HEK293 (cell line): ENCODE data around the gene CEP85L.

Source experiments
- CTCF ChIA-PET: fragments of 350-600 bp; formaldehyde crosslinking; extraction: SDS; loops from one replicate; lab custom pipeline; 2021; ENCODE audit warnings: antibody characterized with exemption; lab: Yijun Ruan, JAX
- POLR2A ChIA-PET: fragments of 300-600 bp; formaldehyde crosslinking; extraction: SDS; loops from one replicate; lab custom pipeline; 2020; ENCODE audit warnings: antibody characterized with exemption, inconsistent platforms; lab: Yijun Ruan, JAX
- H3K27ac ChIP-seq: fragments of 200-500 bp; sonication (Bioruptor generic); 2 replicates; pipeline ENCODE4 v1.5.1; 2014; ENCODE audit warnings: low read depth, low read length, control low read depth, inconsistent platforms; ENCODE audit errors: extremely low read depth
- H3K36me3 ChIP-seq, 2 experiments: fragments of 200-500 bp in 1 of 2; sonication (Bioruptor generic) in 1 of 2; 1 replicate in 1 of 2; 2 replicates in 1 of 2; pipeline ENCODE4 v1.5.1; 2014 to 2017; ENCODE audit warnings: inconsistent platforms in 2 of 2, low read length in 2 of 2; ENCODE audit not compliant: control insufficient read depth in 2 of 2, insufficient read depth in 1 of 2
- H3K4me1 ChIP-seq: fragments of 200-500 bp; sonication (Bioruptor generic); 2 replicates; pipeline ENCODE4 v1.5.1; 2014; ENCODE audit warnings: mild to moderate bottlenecking, low read length, inconsistent platforms; ENCODE audit not compliant: control insufficient read depth, insufficient read depth
- H3K4me3 ChIP-seq: 2 replicates; pipeline ENCODE4 v1.5.1; 2011; ENCODE audit warnings: low read depth, mild to moderate bottlenecking, control low read depth, low read length, moderate library complexity
- H3K9me3 ChIP-seq: fragments of 200-500 bp; sonication (Bioruptor generic); 2 replicates; pipeline ENCODE4 v1.5.1; 2014; ENCODE audit warnings: low read depth, low read length, inconsistent platforms; ENCODE audit not compliant: control insufficient read depth, insufficient read depth
- GLI4 ChIP-seq: fragments of 450-650 bp; formaldehyde crosslinking; IDR thresholded peaks from 2 replicates; pipeline ENCODE4 v1.5.1; 2016; ENCODE audit warnings: missing biosample characterization, missing genetic modification characterization
- HOXD13 ChIP-seq: sonication (generic); formaldehyde crosslinking; IDR thresholded peaks from 2 replicates; pipeline ENCODE4 v1.8.0; 2022; ENCODE audit warnings: missing genetic modification reagents, borderline replicate concordance
- KLF16 ChIP-seq: fragments of 450-650 bp; formaldehyde crosslinking; IDR thresholded peaks from 2 replicates; pipeline ENCODE4 v1.5.1; 2017; ENCODE audit warnings: missing biosample characterization, missing genetic modification characterization
- MEIS1 ChIP-seq: sonication (generic); formaldehyde crosslinking; IDR thresholded peaks from 2 replicates; pipeline ENCODE4 v1.8.1; 2022; ENCODE audit warnings: missing genetic modification reagents, mild to moderate bottlenecking, borderline replicate concordance
- OVOL3 ChIP-seq: fragments of 450-650 bp; formaldehyde crosslinking; IDR thresholded peaks from 2 replicates; pipeline ENCODE4 v1.5.1; 2016; ENCODE audit warnings: missing biosample characterization, missing genetic modification characterization
- PRDM2 ChIP-seq: fragments of 450-650 bp; formaldehyde crosslinking; IDR thresholded peaks from 2 replicates; pipeline ENCODE4 v1.5.1; 2016; ENCODE audit warnings: missing biosample characterization, missing genetic modification characterization, borderline replicate concordance
- PRDM4 ChIP-seq: fragments of 450-650 bp; formaldehyde crosslinking; IDR thresholded peaks from 2 replicates; pipeline ENCODE4 v1.5.1; 2017; ENCODE audit warnings: missing biosample characterization, missing genetic modification characterization
- ZBTB11 ChIP-seq: fragments of 450-650 bp; formaldehyde crosslinking; conservative IDR thresholded peaks from 2 replicates; pipeline ENCODE4 v1.5.1; 2016; ENCODE audit warnings: low read depth, missing biosample characterization, missing genetic modification characterization
- ZBTB7A ChIP-seq: fragments of 450-650 bp; formaldehyde crosslinking; IDR thresholded peaks from 2 replicates; pipeline ENCODE4 v1.5.1; 2016; ENCODE audit warnings: low read depth, missing biosample characterization, missing genetic modification characterization
- ZNF138 ChIP-seq: fragments of 450-650 bp; formaldehyde crosslinking; IDR thresholded peaks from 2 replicates; pipeline ENCODE4 v1.5.1; 2016; ENCODE audit warnings: missing biosample characterization, missing genetic modification characterization, borderline replicate concordance
- ZNF157 ChIP-seq: fragments of 450-650 bp; formaldehyde crosslinking; IDR thresholded peaks from 2 replicates; pipeline ENCODE4 v1.5.1; 2016; ENCODE audit warnings: missing biosample characterization, missing genetic modification characterization
- ZNF211 ChIP-seq: fragments of 450-650 bp; formaldehyde crosslinking; IDR thresholded peaks from 2 replicates; pipeline ENCODE4 v1.5.1; 2016; ENCODE audit warnings: low read depth, missing biosample characterization, missing genetic modification characterization
- ZNF501 ChIP-seq: fragments of 450-650 bp; formaldehyde crosslinking; IDR thresholded peaks from 2 replicates; pipeline ENCODE4 v1.5.1; 2016; ENCODE audit warnings: missing biosample characterization, missing genetic modification characterization
- ZNF529 ChIP-seq: fragments of 450-650 bp; formaldehyde crosslinking; IDR thresholded peaks from 2 replicates; pipeline ENCODE4 v1.5.1; 2017; ENCODE audit warnings: missing genetic modification characterization, missing biosample characterization; ENCODE audit not compliant: insufficient replicate concordance
- ZNF600 ChIP-seq: fragments of 450-650 bp; formaldehyde crosslinking; IDR thresholded peaks from 2 replicates; pipeline ENCODE4 v1.5.1; 2016; ENCODE audit warnings: missing biosample characterization, missing genetic modification characterization
- ZNF658 ChIP-seq: fragments of 450-650 bp; formaldehyde crosslinking; IDR thresholded peaks from 2 replicates; pipeline ENCODE4; 2016; ENCODE audit warnings: missing biosample characterization, missing genetic modification characterization
- ZNF768 ChIP-seq: fragments of 450-650 bp; formaldehyde crosslinking; IDR thresholded peaks from 2 replicates; pipeline ENCODE4 v1.5.1; 2018; ENCODE audit warnings: missing biosample characterization, mild to moderate bottlenecking, missing genetic modification characterization
- ZNF785 ChIP-seq: fragments of 450-650 bp; formaldehyde crosslinking; IDR thresholded peaks from 2 replicates; pipeline ENCODE4 v1.5.1; 2016; ENCODE audit warnings: missing biosample characterization, missing genetic modification characterization
- ZSCAN23 ChIP-seq: fragments of 450-650 bp; formaldehyde crosslinking; IDR thresholded peaks from 2 replicates; pipeline ENCODE4 v1.5.1; 2016; ENCODE audit warnings: missing biosample characterization, missing genetic modification characterization
- TF ChIP-seq, protein P1 (sequence below): fragments of 450-650 bp; formaldehyde crosslinking; IDR thresholded peaks from 2 replicates; pipeline ENCODE4 v1.5.1; 2016; ENCODE audit warnings: missing biosample characterization, missing genetic modification characterization

The CEP85L gene

DNA sequence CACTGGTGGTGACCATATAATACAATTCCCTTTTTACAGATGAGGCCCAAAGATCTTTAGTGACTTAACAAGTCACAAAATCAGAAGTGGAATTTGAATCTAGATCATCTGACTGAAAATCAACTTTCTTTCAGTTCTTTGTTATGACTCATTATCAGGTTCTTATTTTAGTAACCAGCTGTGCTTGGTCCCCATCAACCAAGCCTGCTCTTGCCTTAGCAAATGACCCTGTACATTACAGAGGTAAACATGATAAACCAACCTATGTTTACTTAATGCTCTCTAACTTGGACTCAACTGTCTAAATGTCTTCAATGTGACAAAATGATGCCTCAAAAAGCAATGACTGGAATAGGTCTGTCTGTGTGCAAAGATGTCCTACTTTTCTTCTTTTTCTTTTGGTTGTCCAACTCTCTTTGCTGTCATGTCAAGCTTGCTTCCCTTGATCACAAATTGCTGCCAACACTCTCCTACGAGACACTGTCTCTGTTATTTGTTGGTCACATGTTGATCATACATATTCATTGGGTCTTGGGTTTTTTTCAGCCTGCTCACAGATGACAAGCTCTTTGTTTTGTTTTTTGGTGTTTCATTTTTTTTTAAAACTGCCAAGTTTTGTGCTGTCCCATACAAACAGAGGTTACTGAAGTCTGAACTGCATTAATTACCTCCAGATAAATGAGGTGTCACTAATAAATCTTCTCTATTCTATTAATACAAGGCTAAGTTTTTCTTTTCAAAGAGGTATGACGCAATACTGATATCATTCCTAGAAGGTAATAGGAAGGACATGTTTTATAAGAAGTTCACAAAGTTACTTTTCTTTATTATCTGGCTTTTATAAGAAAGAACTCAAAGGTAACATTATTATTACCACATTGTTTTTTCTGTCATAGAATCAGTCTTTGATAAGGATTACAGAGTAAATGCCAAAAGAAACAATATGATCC, 165.5 kb downstream of the CEP85L start:
- Histone ChIP-seq H3K27ac (no peak overlapping the region), H3K4me3 (no peak overlapping the region), H3K36me3 (peaks cover 0 to 39% of the 10 kb centered on the region in 2 experiments; a peak in 2 of 3 replicates), H3K9me3 (no peaks in the 10 kb centered on the region), H3K4me1 (no peaks in the 10 kb centered on the region)
- no peak for TF ChIP-seq HOXD13 (CRISPR knock-in tag)
- TF ChIP-seq ZNF658 (tag by site-specific recombination): no peak
- TF ChIP-seq ZNF600 (tag by site-specific recombination): no peak
- TF ChIP-seq OVOL3 (tag by site-specific recombination): no peak
- no peak for TF ChIP-seq ZNF138 (tag by site-specific recombination)
- no peak for TF ChIP-seq MEIS1 (CRISPR knock-in tag)
- TF ChIP-seq ZSCAN23: no peak
- TF ChIP-seq ZBTB7A (tag by site-specific recombination): no peak
- no peak for TF ChIP-seq PRDM2
- no peak for TF ChIP-seq ZNF211 (tag by site-specific recombination)
- no peak for TF ChIP-seq PRDM4 (tag by site-specific recombination)
- no peak for TF ChIP-seq ZBTB11 (tag by site-specific recombination)
- no peak for TF ChIP-seq GLI4
- TF ChIP-seq ZNF157 (tag by site-specific recombination): no peak
- no peak for TF ChIP-seq ZNF768
- TF ChIP-seq ZNF501 (tag by site-specific recombination): no peak
- TF ChIP-seq ZNF785 (tag by site-specific recombination): no peak
- no peak for TF ChIP-seq KLF16 (tag by site-specific recombination)
- no peak for TF ChIP-seq ZNF529 (tag by site-specific recombination)
- TF ChIP-seq, protein P1, sequence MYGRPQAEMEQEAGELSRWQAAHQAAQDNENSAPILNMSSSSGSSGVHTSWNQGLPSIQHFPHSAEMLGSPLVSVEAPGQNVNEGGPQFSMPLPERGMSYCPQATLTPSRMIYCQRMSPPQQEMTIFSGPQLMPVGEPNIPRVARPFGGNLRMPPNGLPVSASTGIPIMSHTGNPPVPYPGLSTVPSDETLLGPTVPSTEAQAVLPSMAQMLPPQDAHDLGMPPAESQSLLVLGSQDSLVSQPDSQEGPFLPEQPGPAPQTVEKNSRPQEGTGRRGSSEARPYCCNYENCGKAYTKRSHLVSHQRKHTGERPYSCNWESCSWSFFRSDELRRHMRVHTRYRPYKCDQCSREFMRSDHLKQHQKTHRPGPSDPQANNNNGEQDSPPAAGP: no peak
- ChIA-PET CTCF (no interaction called here), POLR2A (no interaction called here)
